GM21515 (cell line): ENCODE measurements around the gene IGDCC3.

Source experiments
- ATAC-seq: cut with Tn5 transposase; IDR thresholded peaks from one replicate; pipeline ENCODE4 v1.9.1; 2021; ENCODE audit not compliant: unreplicated experiment

Gene IGDCC3

GRCh38 chr15:65300924-65301441 is 76.8 kb downstream of the IGDCC3 start:
- no peak for ATAC-seq

- no peak for ATAC-seq
Measured at GRCh38 chr15:65298731-65299130, 79.1 kb downstream of the IGDCC3 start.

- ATAC-seq, result no peak
Measured at GRCh38 chr15:65292938-65293518, 84.8 kb downstream of the IGDCC3 start.

DNA sequence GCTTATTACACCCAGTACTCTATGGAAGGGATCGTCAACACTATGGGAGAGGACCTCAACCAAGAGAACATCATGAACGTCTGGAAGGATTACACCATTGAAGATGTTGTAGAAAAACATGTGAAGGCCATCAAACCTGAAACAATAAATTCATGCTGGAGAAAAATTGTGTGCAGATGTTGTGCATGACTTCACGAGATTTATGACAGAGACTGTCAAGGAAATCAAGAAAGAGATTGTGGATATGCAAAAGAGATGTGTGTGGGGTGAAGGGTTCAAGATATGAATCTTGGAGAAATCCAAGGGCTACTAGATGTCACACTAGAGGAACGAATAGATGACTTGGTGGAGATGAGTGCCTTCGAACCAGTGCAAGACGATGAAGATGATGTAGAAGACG is 87.6 kb downstream of the IGDCC3 start:
- no peak for ATAC-seq

GRCh38 chr15:65289261-65289854 is 88.4 kb downstream of the IGDCC3 start:
- ATAC-seq, result no peak

- no peak for ATAC-seq
Measured at GRCh38 chr15:65287520-65287855, 90.3 kb downstream of the IGDCC3 start.

- ATAC-seq, result peak; percentile 89
Measured at GRCh38 chr15:65286704-65287519, 90.9 kb downstream of the IGDCC3 start, which contains the start of gene PARP16. PARP16 (minus strand) TSS chr15:65286883; CDS start chr15:65286426, 457 bp downstream.

- ATAC-seq, result peak; percentile 19
Measured at GRCh38 chr15:65286069-65286703, 91.6 kb downstream of the IGDCC3 start.

DNA sequence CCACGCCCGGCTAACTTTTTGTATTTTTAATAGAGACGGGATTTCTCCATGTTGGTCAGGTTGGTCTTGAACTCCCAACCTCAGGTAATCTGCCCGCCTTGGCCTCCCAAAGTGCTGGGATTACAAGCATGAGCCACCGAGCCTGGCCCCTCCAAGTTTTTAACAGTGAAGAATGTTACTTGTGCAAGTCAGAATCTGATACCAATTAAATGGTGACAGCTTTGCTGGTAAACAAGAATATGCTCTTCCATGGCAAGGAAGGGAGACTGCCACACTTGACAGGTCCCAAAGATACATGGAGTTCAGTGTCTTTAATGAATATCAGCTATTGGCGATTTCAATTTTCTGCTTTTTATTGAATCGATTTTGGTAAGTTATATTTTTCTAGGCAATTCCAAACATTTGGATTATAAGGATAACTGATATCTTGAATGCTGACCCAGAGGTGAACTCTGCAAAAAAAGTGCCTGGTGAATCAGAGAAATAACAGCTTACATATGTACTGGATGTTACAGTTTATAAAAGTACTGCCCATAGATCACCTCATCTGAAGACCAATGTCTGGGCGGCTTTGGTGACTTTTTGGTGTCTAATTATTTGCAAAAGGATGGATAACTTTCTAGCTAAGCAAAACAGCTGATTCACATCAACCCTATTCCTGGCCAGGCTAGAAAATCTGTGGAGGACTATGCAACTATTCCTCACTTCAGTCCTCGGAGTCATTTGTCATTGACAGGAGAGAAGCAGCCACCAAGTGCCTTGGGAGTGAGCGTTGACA is 92.3 kb downstream of the IGDCC3 start:
- no peak for ATAC-seq

GRCh38 chr15:65278480-65278879 is 99.3 kb downstream of the IGDCC3 start:
- ATAC-seq, result no peak
